ENCODE data around the gene LRRN4CL.
A peak's percentile ranks its signal among the peaks of the same experiment; 100 is the strongest.

The LRRN4CL gene

GRCh38 chr11:62727165-62727871, 38.0 kb upstream of the LRRN4CL start, which contains the start of gene HNRNPUL2:
Gene HNRNPUL2, minus strand, starts transcription at chr11:62727457. Its CDS starts 301 bp downstream, at chr11:62727156.
- H3K4me1 ChIP-seq (ENCODE audit: control extremely low read depth in 1 of 4, control insufficient read depth in 4 of 4, insufficient read depth in 4 of 4, low read length in 3 of 4) = peaks cover 23 to 47% (median 41%) of the 10 kb centered on the region in 4 experiments
- H3K9me3 ChIP-seq (ENCODE audit: control extremely low read depth in 1 of 5, control insufficient read depth in 4 of 5, insufficient read depth in 2 of 5, low read depth in 1 of 5, low read length in 4 of 5) = no peaks in the 10 kb centered on the region
- ChIA-PET CTCF (interaction anchor here (0.6 to 1.7 kb wide), 9 partner anchors 9 to 51 kb away, joined by 3 to 5 read pairs (median 3); partner anchors contain the start of gene ZBTB3), POLR2A (interaction anchor here (0.6 to 3.8 kb wide), 20 partner anchors 11 to 331 kb away, joined by 3 to 22 read pairs (median 4); partner anchors contain the start of genes INTS5, LBHD1, NXF1 and POLR2G)
- peak within 1 kb of the TSS; percentile 84 to 95 for H3K27ac ChIP-seq (ENCODE audit: insufficient read depth in 1 of 2, low read depth in 1 of 2, low read length in 2 of 2, poor library complexity in 1 of 2, severe bottlenecking in 2 of 2)
- H3K27me3 ChIP-seq (replicated peaks in 2 of 5; ENCODE audit: control insufficient read depth in 4 of 5, insufficient read depth in 5 of 5, low read length in 4 of 5) = no peaks in the 10 kb centered on the region
- DNase-seq = peak; percentile 100
- H3K4me3 ChIP-seq (ENCODE audit: control insufficient read depth in 1 of 7, extremely low read depth in 1 of 7, insufficient read depth in 4 of 7, low read depth in 2 of 7, low read length in 6 of 7) = peak within 1 kb of the TSS; percentile 83 to 100 (median 89)
- WGBS (ENCODE audit: insufficient coverage) = 0% methylated on average over 42 of the region's 72 CpGs
- H3K36me3 ChIP-seq (ENCODE audit: control insufficient read depth in 4 of 4, insufficient read depth in 4 of 4, low read length in 3 of 4) = peaks cover 5 to 36% (median 18%) of the 10 kb centered on the region in 4 experiments

- H3K36me3 ChIP-seq (ENCODE audit: control insufficient read depth in 4 of 4, insufficient read depth in 4 of 4, low read length in 3 of 4) = peaks cover 7 to 41% (median 22%) of the 10 kb centered on the region in 4 experiments
These were observed 37.5 kb upstream of the LRRN4CL start for GRCh38 chr11:62726915-62727164.

GRCh38 chr11:62726156-62726914, 37.0 kb upstream of the LRRN4CL start:
- CTCF ChIA-PET = interaction anchor here (0.6 to 1.7 kb wide), 11 partner anchors 9 to 124 kb away, joined by 3 to 5 read pairs (median 3); partner anchors contain the start of genes C11orf98 and CSKMT
- Histone ChIP-seq H3K9me3 (ENCODE audit: control extremely low read depth in 1 of 5, control insufficient read depth in 4 of 5, insufficient read depth in 2 of 5, low read depth in 1 of 5, low read length in 4 of 5) (no peaks in the 10 kb centered on the region), H3K27ac (ENCODE audit: insufficient read depth in 1 of 2, low read depth in 1 of 2, low read length in 2 of 2, poor library complexity in 1 of 2, severe bottlenecking in 2 of 2) (peak overlapping the region; percentile 69 to 95), H3K27me3 (replicated peaks in 2 of 5; ENCODE audit: control insufficient read depth in 4 of 5, insufficient read depth in 5 of 5, low read length in 4 of 5) (no peaks in the 10 kb centered on the region), H3K4me1 (ENCODE audit: control extremely low read depth in 1 of 4, control insufficient read depth in 4 of 4, insufficient read depth in 4 of 4, low read length in 3 of 4) (peaks cover 23 to 47% (median 41%) of the 10 kb centered on the region in 4 experiments), H3K4me3 (ENCODE audit: control insufficient read depth in 1 of 7, extremely low read depth in 1 of 7, insufficient read depth in 4 of 7, low read depth in 2 of 7, low read length in 6 of 7) (peak overlapping the region; percentile 83 to 100 (median 89)), H3K36me3 (ENCODE audit: control insufficient read depth in 4 of 4, insufficient read depth in 4 of 4, low read length in 3 of 4) (peaks cover 11 to 45% (median 27%) of the 10 kb centered on the region in 4 experiments)
- under 1% methylated on average over 49 of the region's 51 CpGs for WGBS (ENCODE audit: insufficient coverage)
- DNase-seq = no peak
- POLR2A ChIA-PET = interaction anchor here (0.7 to 3.8 kb wide), 6 partner anchors 12 to 115 kb away, joined by 3 to 22 read pairs (median 8); partner anchors contain the start of genes C11orf98, CSKMT and STX5

More at GRCh38 chr11:62726915-62727164, 37.5 kb upstream of the LRRN4CL start:
- H3K4me1 ChIP-seq (ENCODE audit: control extremely low read depth in 1 of 4, control insufficient read depth in 4 of 4, insufficient read depth in 4 of 4, low read length in 3 of 4) = peaks cover 23 to 47% (median 41%) of the 10 kb centered on the region in 4 experiments
- no peaks in the 10 kb centered on the region for H3K27me3 ChIP-seq (replicated peaks in 2 of 5; ENCODE audit: control insufficient read depth in 4 of 5, insufficient read depth in 5 of 5, low read length in 4 of 5)
- no peaks in the 10 kb centered on the region for H3K9me3 ChIP-seq (ENCODE audit: control extremely low read depth in 1 of 5, control insufficient read depth in 4 of 5, insufficient read depth in 2 of 5, low read depth in 1 of 5, low read length in 4 of 5)
- peak overlapping the region; percentile 83 to 100 (median 89) for H3K4me3 ChIP-seq (ENCODE audit: control insufficient read depth in 1 of 7, extremely low read depth in 1 of 7, insufficient read depth in 4 of 7, low read depth in 2 of 7, low read length in 6 of 7)
- CTCF ChIA-PET = interaction anchor here (0.6 to 1.7 kb wide), 8 partner anchors 9 to 50 kb away, joined by 3 to 5 read pairs (median 3); partner anchors contain the start of gene ZBTB3
- POLR2A ChIA-PET = interaction anchor here (0.7 to 3.8 kb wide), 9 partner anchors 11 to 127 kb away, joined by 3 to 22 read pairs (median 6); partner anchors contain the start of genes STX5 and TMEM223
- DNase-seq = no peak
- H3K27ac ChIP-seq (ENCODE audit: insufficient read depth in 1 of 2, low read depth in 1 of 2, low read length in 2 of 2, poor library complexity in 1 of 2, severe bottlenecking in 2 of 2) = peak overlapping the region; percentile 69 to 95
- 0% methylated on average over 25 of the region's 37 CpGs for WGBS (ENCODE audit: insufficient coverage)

- no peak for DNase-seq
- Histone ChIP-seq H3K27me3 (replicated peaks in 2 of 5; ENCODE audit: control insufficient read depth in 4 of 5, insufficient read depth in 5 of 5, low read length in 4 of 5) (no peaks in the 10 kb centered on the region), H3K4me3 (ENCODE audit: control insufficient read depth in 1 of 7, extremely low read depth in 1 of 7, insufficient read depth in 4 of 7, low read depth in 2 of 7, low read length in 6 of 7) (peak overlapping the region in 6 of 7 experiments; percentile 83 to 100 (median 91)), H3K27ac (ENCODE audit: insufficient read depth in 1 of 2, low read depth in 1 of 2, low read length in 2 of 2, poor library complexity in 1 of 2, severe bottlenecking in 2 of 2) (peak overlapping the region; percentile 69 to 95), H3K9me3 (ENCODE audit: control extremely low read depth in 1 of 5, control insufficient read depth in 4 of 5, insufficient read depth in 2 of 5, low read depth in 1 of 5, low read length in 4 of 5) (no peaks in the 10 kb centered on the region), H3K4me1 (ENCODE audit: control extremely low read depth in 1 of 4, control insufficient read depth in 4 of 4, insufficient read depth in 4 of 4, low read length in 3 of 4) (peaks cover 23 to 44% (median 37%) of the 10 kb centered on the region in 4 experiments), H3K36me3 (ENCODE audit: control insufficient read depth in 4 of 4, insufficient read depth in 4 of 4, low read length in 3 of 4) (peaks cover 17 to 48% (median 32%) of the 10 kb centered on the region in 4 experiments)
- ChIA-PET CTCF (interaction anchor here (0.6 to 1.7 kb wide), 7 partner anchors 12 to 125 kb away, joined by 3 to 5 read pairs (median 3); partner anchors contain the start of genes C11orf98 and CSKMT), POLR2A (interaction anchor here (0.8 to 3.8 kb wide), 2 partner anchors 16 to 60 kb away, joined by 5 to 22 read pairs; partner anchors contain the start of genes C11orf98 and CSKMT)
- 0% methylated on average over 7 of the region's 7 CpGs for WGBS (ENCODE audit: insufficient coverage)
These were observed 36.3 kb upstream of the LRRN4CL start for GRCh38 chr11:62725646-62726045.

GRCh38 chr11:62724171-62724570, 34.8 kb upstream of the LRRN4CL start:
- H3K27ac ChIP-seq (ENCODE audit: insufficient read depth in 1 of 2, low read depth in 1 of 2, low read length in 2 of 2, poor library complexity in 1 of 2, severe bottlenecking in 2 of 2) = peak overlapping the region in 1 of 2 experiments; percentile 26
- peak overlapping the region in 2 of 7 experiments; percentile 83 to 100 for H3K4me3 ChIP-seq (ENCODE audit: control insufficient read depth in 1 of 7, extremely low read depth in 1 of 7, insufficient read depth in 4 of 7, low read depth in 2 of 7, low read length in 6 of 7)
- 94% methylated on average over 8 of the region's 8 CpGs for WGBS (ENCODE audit: insufficient coverage)
- CTCF ChIA-PET = interaction anchor here (1.4 to 2.7 kb wide), 6 partner anchors 8 to 43 kb away, joined by 3 to 9 read pairs (median 8); no protein-coding TSS in a partner anchor
- no peak for DNase-seq
- H3K36me3 ChIP-seq (ENCODE audit: control insufficient read depth in 4 of 4, insufficient read depth in 4 of 4, low read length in 3 of 4) = peaks cover 25 to 63% (median 45%) of the 10 kb centered on the region in 4 experiments
- peaks cover 19 to 33% (median 25%) of the 10 kb centered on the region in 4 experiments for H3K4me1 ChIP-seq (ENCODE audit: control extremely low read depth in 1 of 4, control insufficient read depth in 4 of 4, insufficient read depth in 4 of 4, low read length in 3 of 4)
- no peaks in the 10 kb centered on the region for H3K9me3 ChIP-seq (ENCODE audit: control extremely low read depth in 1 of 5, control insufficient read depth in 4 of 5, insufficient read depth in 2 of 5, low read depth in 1 of 5, low read length in 4 of 5)
- no peaks in the 10 kb centered on the region for H3K27me3 ChIP-seq (replicated peaks in 2 of 5; ENCODE audit: control insufficient read depth in 4 of 5, insufficient read depth in 5 of 5, low read length in 4 of 5)
- POLR2A ChIA-PET = no interaction called here

- peaks cover 16 to 24% (median 22%) of the 10 kb centered on the region in 4 experiments for H3K4me1 ChIP-seq (ENCODE audit: control extremely low read depth in 1 of 4, control insufficient read depth in 4 of 4, insufficient read depth in 4 of 4, low read length in 3 of 4)
- H3K9me3 ChIP-seq (ENCODE audit: control extremely low read depth in 1 of 5, control insufficient read depth in 4 of 5, insufficient read depth in 2 of 5, low read depth in 1 of 5, low read length in 4 of 5) = no peaks in the 10 kb centered on the region
- ChIA-PET CTCF (no interaction called here), POLR2A (no interaction called here)
- peaks cover 36 to 81% (median 64%) of the 10 kb centered on the region in 4 experiments for H3K36me3 ChIP-seq (ENCODE audit: control insufficient read depth in 4 of 4, insufficient read depth in 4 of 4, low read length in 3 of 4)
- H3K27ac ChIP-seq (ENCODE audit: insufficient read depth in 1 of 2, low read depth in 1 of 2, low read length in 2 of 2, poor library complexity in 1 of 2, severe bottlenecking in 2 of 2) = no peak overlapping the region
- H3K4me3 ChIP-seq (ENCODE audit: control insufficient read depth in 1 of 7, extremely low read depth in 1 of 7, insufficient read depth in 4 of 7, low read depth in 2 of 7, low read length in 6 of 7) = no peak overlapping the region
- 93% methylated on average over 7 of the region's 7 CpGs for WGBS (ENCODE audit: insufficient coverage)
- H3K27me3 ChIP-seq (replicated peaks in 2 of 5; ENCODE audit: control insufficient read depth in 4 of 5, insufficient read depth in 5 of 5, low read length in 4 of 5) = no peaks in the 10 kb centered on the region
- peak; percentile 62 to 74 (median 70) for DNase-seq
These were observed 32.7 kb upstream of the LRRN4CL start for GRCh38 chr11:62721994-62722393.
